Lower leg skin (tissue), 4 donors: Measurements from ENCODE around the gene QRFPR. TPM values are rescaled to one million over a fixed set of nuclear protein-coding genes. Genes with fewer than 3 reads are reported as not detected.
"Not testable (repeated sequence)": the region's sequence is repeated elsewhere in the genome, so short reads cannot be mapped to it uniquely, and the experiment has no call there.

ENCODE experiments used
- DNase-seq, 2 donors: peaks; one replicate each; pipeline ENCODE4 v3.0.0-alpha.2; 2019; ENCODE audit warnings: low spot score in 2 of 2
- H3K4me3 ChIP-seq: fragments of 200-600 bp; sonication (generic); 2 replicates; pipeline ENCODE4 v1.5.1; 2017; ENCODE audit warnings: mild to moderate bottlenecking, low read depth; ENCODE audit not compliant: poor library complexity, severe bottlenecking
- POLR2A ChIP-seq, 2 donors: fragments of 450-650 bp; IDR thresholded peaks; one replicate each; pipeline ENCODE4 v1.6.1; 2016 to 2017; ENCODE audit warnings: antibody characterized with exemption in 2 of 2, mild to moderate bottlenecking in 1 of 2, moderate library complexity in 1 of 2
- WGBS, 2 donors: methylation state at CpG; one replicate each; pipeline ENCODE4 v1.1.5; 2018; 5-methylcytosine and 5-hydroxymethylcytosine counted together
- intact Hi-C: fragments of 100-400 bp; cut with DNase I; formaldehyde crosslinking; loops from one replicate; pipeline ENCODE4 v1.15.0; 2023; ENCODE audit warnings: low total_unique reads
- total RNA-seq, 4 donors: library from RNA; depleted of rRNA; stranded (reverse); fragments of >200 nt; gene quantifications; one replicate each; pipeline ENCODE4 v1.1.0, GENCODE V29; 2016
- TF ChIP-seq, protein P1 (sequence below), 3 donors: fragments of 450-650 bp; IDR thresholded peaks; one replicate each; pipeline ENCODE4 v1.5.1; 2016; ENCODE audit warnings: antibody characterized with exemption in 3 of 3, mild to moderate bottlenecking in 3 of 3, moderate library complexity in 2 of 3

The QRFPR gene
- total RNA-seq, 4 donors from 2014 or later, result not detected

DNA sequence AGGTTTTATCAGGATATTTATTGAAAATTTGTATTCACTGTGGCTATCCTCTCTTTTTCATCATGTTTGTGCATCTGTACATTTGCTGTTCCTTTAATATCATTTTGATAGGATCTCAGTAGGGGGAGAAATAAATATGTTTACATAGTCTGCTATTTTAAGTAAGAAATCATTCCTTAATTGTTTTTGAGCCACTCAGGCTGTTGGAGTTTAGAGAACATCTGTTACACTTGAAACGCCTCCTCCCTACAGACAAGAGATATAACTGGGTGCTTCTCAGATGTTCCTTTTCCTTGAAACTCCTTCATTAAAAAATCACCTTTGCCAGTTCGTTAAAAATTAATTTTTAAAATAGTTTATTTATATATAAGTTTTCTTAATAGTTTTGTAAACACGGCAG, 59.4 kb downstream of the QRFPR start:
- no peak overlapping the region for H3K4me3 ChIP-seq
- no peak for TF ChIP-seq POLR2A (IDR thresholded peaks at IDR 0.05)
- TF ChIP-seq, protein P1, sequence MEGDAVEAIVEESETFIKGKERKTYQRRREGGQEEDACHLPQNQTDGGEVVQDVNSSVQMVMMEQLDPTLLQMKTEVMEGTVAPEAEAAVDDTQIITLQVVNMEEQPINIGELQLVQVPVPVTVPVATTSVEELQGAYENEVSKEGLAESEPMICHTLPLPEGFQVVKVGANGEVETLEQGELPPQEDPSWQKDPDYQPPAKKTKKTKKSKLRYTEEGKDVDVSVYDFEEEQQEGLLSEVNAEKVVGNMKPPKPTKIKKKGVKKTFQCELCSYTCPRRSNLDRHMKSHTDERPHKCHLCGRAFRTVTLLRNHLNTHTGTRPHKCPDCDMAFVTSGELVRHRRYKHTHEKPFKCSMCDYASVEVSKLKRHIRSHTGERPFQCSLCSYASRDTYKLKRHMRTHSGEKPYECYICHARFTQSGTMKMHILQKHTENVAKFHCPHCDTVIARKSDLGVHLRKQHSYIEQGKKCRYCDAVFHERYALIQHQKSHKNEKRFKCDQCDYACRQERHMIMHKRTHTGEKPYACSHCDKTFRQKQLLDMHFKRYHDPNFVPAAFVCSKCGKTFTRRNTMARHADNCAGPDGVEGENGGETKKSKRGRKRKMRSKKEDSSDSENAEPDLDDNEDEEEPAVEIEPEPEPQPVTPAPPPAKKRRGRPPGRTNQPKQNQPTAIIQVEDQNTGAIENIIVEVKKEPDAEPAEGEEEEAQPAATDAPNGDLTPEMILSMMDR (IDR thresholded peaks at IDR 0.05), result no peak
- intact Hi-C loops, result no loop called here
- 40 to 46% methylated on average over 3 of the region's 3 CpGs for WGBS, 2 donors
- no peak for DNase-seq

DNA sequence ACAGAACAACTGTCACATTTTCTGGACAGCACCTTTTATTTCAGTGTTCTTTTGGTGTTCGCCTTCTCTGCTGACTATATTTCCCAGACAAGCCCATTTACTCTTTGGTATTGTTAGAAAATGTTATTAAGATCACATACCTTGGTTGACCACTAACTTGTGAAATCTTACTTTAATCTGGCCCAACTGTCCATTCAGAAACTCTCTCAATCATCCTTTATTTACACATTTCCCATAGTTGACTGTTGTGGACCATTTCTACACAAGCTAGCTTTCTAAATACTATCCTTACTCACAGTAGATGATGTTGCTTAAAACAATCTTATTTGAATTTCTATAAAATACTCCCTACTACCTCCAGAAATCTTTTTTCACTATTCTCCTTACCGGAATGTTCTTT, 64.7 kb downstream of the QRFPR start:
- TF ChIP-seq, protein P1 (IDR thresholded peaks at IDR 0.05), result no peak
- no peak for TF ChIP-seq POLR2A (IDR thresholded peaks at IDR 0.05)
- intact Hi-C loops, result no loop called here
- no peak overlapping the region for H3K4me3 ChIP-seq
- 91 to 93% methylated on average over 2 of the region's 2 CpGs for WGBS, 2 donors
- DNase-seq, result no peak

DNA sequence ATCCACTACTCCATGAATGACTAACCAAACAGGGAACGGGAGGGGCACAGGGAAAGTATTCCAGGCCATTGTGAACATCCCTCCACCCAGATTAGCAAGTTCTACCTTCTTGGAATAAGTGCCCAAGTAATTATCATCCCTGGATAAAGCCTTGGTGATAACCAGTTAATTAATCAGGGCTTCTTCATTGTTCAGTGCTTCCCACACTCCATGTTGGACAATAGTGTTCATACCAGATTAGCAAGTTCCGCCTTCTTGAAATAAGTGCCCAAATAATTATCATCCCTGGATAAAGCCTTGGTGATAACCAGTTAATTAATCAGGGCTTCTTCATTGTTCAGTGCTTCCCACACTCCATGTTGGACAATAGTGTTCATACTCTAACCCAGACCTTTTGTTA, 67.4 kb downstream of the QRFPR start:
- H3K4me3 ChIP-seq, intact Hi-C loops, DNase-seq: not testable (repeated sequence)
- 86 to 96% methylated on average over 2 of the region's 2 CpGs for WGBS, 2 donors

DNA sequence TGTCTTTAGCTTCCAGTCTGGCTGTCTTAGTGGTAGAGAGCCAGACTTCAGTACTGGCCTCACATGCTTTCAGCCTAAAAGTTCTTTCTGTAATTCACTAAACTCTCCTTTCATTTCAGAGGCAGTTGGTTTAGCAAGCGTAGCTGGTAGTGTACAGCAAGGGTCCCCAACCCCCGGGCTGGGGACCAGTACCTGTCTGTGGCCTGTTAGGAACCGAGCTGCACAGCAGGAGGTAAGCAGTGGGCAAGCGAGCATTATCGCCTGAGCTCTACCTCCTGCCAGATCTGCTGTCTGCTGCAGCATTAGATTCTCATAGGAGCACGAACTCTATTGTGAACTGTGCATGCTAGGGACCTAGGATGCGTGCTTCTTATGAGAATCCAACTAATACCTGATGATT, 72.0 kb downstream of the QRFPR start:
- 70 to 71% methylated on average over 7 of the region's 7 CpGs for WGBS, 2 donors
- intact Hi-C loops, result no loop called here
- TF ChIP-seq POLR2A (IDR thresholded peaks at IDR 0.05), result no peak
- TF ChIP-seq, protein P1 (IDR thresholded peaks at IDR 0.05), result no peak
- DNase-seq, result no peak
- H3K4me3 ChIP-seq, result no peak overlapping the region

DNA sequence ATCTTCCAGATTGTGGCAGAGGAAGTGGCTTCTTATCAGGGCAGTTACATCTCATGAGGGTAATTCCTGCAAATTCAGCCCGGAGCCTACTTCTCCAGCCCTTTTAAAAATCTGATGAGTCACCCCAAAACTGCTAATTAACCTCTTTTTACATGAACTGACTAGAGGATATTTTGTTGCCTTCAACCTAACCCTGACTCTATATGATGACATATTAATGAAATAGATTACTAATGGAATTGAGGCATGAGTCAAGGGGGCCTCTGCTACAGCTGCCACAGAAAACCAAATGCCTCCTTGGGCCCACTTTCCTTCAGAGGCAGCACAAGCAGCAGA, 72.5 kb downstream of the QRFPR start:
- no peak for TF ChIP-seq POLR2A (IDR thresholded peaks at IDR 0.05)
- TF ChIP-seq, protein P1 (IDR thresholded peaks at IDR 0.05), result no peak
- intact Hi-C loops, result no loop called here
- no peak overlapping the region for H3K4me3 ChIP-seq
- DNase-seq, result no peak
- 21 to 28% methylated on average over 1 of the region's 1 CpG for WGBS, 2 donors

DNA sequence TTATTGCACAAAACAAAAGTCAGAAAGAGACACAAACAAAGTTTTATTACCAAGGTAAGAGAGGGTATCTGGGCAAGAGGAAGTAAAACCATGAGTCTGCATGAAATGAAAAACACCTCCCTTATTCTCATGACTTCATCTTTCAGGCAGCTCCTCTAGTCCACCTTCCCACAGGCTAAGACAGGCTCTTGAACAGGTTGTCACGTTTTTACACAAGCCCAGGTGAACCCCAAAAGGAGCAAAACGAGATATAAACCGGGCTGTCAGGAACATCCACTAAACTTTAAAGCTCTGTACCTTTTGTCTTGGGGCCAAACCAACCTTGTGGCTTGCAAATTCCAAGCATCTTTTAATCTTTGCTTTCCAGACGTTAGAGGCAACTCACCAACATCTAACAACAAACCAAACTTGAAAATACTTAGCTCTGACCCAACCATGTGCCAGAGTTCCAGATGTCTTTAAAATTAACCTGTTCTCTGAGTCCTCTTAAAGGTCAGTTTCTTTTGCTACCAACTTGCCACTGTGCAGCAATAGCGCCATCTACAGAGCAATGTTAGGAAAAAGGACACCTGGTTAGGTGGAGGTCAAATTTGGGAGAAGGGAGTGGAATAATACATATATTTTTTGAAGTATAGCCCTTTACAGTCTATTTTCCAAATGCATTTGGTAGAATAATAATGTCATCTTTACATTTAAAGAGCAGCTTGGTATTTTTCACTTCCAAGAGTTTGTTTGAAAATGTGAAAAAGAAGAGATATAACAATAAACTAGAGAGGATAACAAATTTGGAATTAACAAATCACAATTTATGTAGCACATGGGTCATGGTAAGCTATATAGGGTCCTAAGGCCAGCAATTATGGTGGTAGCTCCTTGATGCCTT, 73.1 kb downstream of the QRFPR start:
- DNase-seq, result no peak
- H3K4me3 ChIP-seq, result no peak overlapping the region
- TF ChIP-seq, protein P1 (IDR thresholded peaks at IDR 0.05), result no peak
- no peak for TF ChIP-seq POLR2A (IDR thresholded peaks at IDR 0.05)
- 16 to 21% methylated on average over 5 of the region's 5 CpGs for WGBS, 2 donors
- intact Hi-C loops, result no loop called here
